NCI-H128 (cell line): ENCODE data around the gene LRRC43.
"Not testable (repeated sequence)": the region's sequence is repeated elsewhere in the genome, so short reads cannot be mapped to it uniquely, and the experiment has no call there.

Experiments used
- DNase-seq: peaks from one replicate; lab custom pipeline; 2025; ENCODE audit not compliant: unreplicated experiment; lab: John Stamatoyannopoulos, UW

Gene LRRC43

GRCh38 chr12:122190842-122191668, 8.1 kb downstream of the LRRC43 start:
- DNase-seq = no peak

GRCh38 chr12:122192441-122192840, 9.5 kb downstream of the LRRC43 start:
- no peak for DNase-seq

GRCh38 chr12:122194804-122195203, 11.9 kb downstream of the LRRC43 start:
- DNase-seq = no peak

GRCh38 chr12:122195405-122195804, 12.5 kb downstream of the LRRC43 start:
- no peak for DNase-seq

- DNase-seq = no peak
Measured at GRCh38 chr12:122197612-122197966, 14.7 kb downstream of the LRRC43 start.

GRCh38 chr12:122199484-122200355, 16.8 kb downstream of the LRRC43 start:
- DNase-seq = no peak

- DNase-seq = no peak
Measured at GRCh38 chr12:122200541-122201175, 17.7 kb downstream of the LRRC43 start.

- DNase-seq = no peak
Measured at GRCh38 chr12:122201381-122201780, 18.5 kb downstream of the LRRC43 start.

- DNase-seq = no peak
Measured at GRCh38 chr12:122202017-122202416, 19.1 kb downstream of the LRRC43 start.

GRCh38 chr12:122202811-122203210, 19.9 kb downstream of the LRRC43 start:
- not testable (repeated sequence) for DNase-seq

- DNase-seq = peak; percentile 67
Measured at GRCh38 chr12:122203301-122204166, 20.6 kb downstream of the LRRC43 start, which contains the start of gene B3GNT4. TSS of gene B3GNT4 (plus strand) at chr12:122203709. CDS start at chr12:122204619, 910 bp downstream.

GRCh38 chr12:122204167-122205052, 21.5 kb downstream of the LRRC43 start:
- DNase-seq = no peak

GRCh38 chr12:122205053-122205925, 22.4 kb downstream of the LRRC43 start:
- DNase-seq = no peak

GRCh38 chr12:122206111-122206881, 23.4 kb downstream of the LRRC43 start:
- no peak for DNase-seq

- no peak for DNase-seq
Measured at GRCh38 chr12:122206976-122207375, 24.1 kb downstream of the LRRC43 start.

GRCh38 chr12:122207391-122207790, 24.5 kb downstream of the LRRC43 start:
- no peak for DNase-seq

- DNase-seq = no peak
Measured at GRCh38 chr12:122208073-122208820, 25.3 kb downstream of the LRRC43 start.
